SH-SY5Y (cell line): ENCODE results near the gene NEUROG1.

Source experiments
- GATA2 ChIP-seq: IDR thresholded peaks from 2 replicates; pipeline ENCODE4 v1.6.1; 2011; ENCODE audit warnings: mild to moderate bottlenecking, low read depth, low read length
- GATA3 ChIP-seq: IDR thresholded peaks from 2 replicates; pipeline ENCODE4 v1.6.1; 2011; ENCODE audit warnings: low read depth, mild to moderate bottlenecking, low read length, moderate library complexity

GRCh38 chr5:135551593-135552447 lies 16.1 kb upstream of the NEUROG1 start:
- TF ChIP-seq GATA2 (no peak), GATA3 (no peak)
